ENCODE data around the gene TMEM259. TPM values are rescaled to one million over a fixed set of nuclear protein-coding genes. Genes with fewer than 3 reads are reported as not detected.
"Not testable (repeated sequence)": the region's sequence is repeated elsewhere in the genome, so short reads cannot be mapped to it uniquely, and the experiment has no call there.

TMEM259 gene
- total RNA-seq, 2 donors from 2014 or later, result 183 to 267 TPM

- Histone ChIP-seq H3K4me3 (peak overlapping the region; percentile 90), H3K4me1 (ENCODE audit: control insufficient read depth in 1 of 2, low read depth in 2 of 2) (peaks cover 14 to 19% of the 10 kb centered on the region in 2 donors), H3K27ac (peak overlapping the region; percentile 100), H3K36me3 (peaks cover 28% of the 10 kb centered on the region), H3K9me3 (no peaks in the 10 kb centered on the region), H3K27me3 (replicated peaks; ENCODE audit: insufficient read depth) (no peaks in the 10 kb centered on the region)
- TF ChIP-seq, protein P1, sequence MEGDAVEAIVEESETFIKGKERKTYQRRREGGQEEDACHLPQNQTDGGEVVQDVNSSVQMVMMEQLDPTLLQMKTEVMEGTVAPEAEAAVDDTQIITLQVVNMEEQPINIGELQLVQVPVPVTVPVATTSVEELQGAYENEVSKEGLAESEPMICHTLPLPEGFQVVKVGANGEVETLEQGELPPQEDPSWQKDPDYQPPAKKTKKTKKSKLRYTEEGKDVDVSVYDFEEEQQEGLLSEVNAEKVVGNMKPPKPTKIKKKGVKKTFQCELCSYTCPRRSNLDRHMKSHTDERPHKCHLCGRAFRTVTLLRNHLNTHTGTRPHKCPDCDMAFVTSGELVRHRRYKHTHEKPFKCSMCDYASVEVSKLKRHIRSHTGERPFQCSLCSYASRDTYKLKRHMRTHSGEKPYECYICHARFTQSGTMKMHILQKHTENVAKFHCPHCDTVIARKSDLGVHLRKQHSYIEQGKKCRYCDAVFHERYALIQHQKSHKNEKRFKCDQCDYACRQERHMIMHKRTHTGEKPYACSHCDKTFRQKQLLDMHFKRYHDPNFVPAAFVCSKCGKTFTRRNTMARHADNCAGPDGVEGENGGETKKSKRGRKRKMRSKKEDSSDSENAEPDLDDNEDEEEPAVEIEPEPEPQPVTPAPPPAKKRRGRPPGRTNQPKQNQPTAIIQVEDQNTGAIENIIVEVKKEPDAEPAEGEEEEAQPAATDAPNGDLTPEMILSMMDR (IDR thresholded peaks at IDR 0.05), result no peak
- no peak for ATAC-seq (ENCODE audit: insufficient number of reproducible peaks, low FRiP score, low read depth)
- DNase-seq (ENCODE audit: low spot score), result no peak
Measured at GRCh38 chr19:1028062-1028926, 7.4 kb upstream of the TMEM259 start.

- H3K36me3 ChIP-seq, result peaks cover 21% of the 10 kb centered on the region
- H3K9me3 ChIP-seq, result no peaks in the 10 kb centered on the region
- no peak for DNase-seq (ENCODE audit: low spot score)
- H3K4me3 ChIP-seq, result peak overlapping the region; percentile 90
- H3K4me1 ChIP-seq (ENCODE audit: control insufficient read depth in 1 of 2, low read depth in 2 of 2), result peaks cover 17 to 23% of the 10 kb centered on the region in 2 donors
- no peaks in the 10 kb centered on the region for H3K27me3 ChIP-seq (replicated peaks; ENCODE audit: insufficient read depth)
- ATAC-seq (ENCODE audit: insufficient number of reproducible peaks, low FRiP score, low read depth), result no peak
- H3K27ac ChIP-seq, result peak overlapping the region; percentile 100
- TF ChIP-seq, protein P1 (IDR thresholded peaks at IDR 0.05), result no peak
Measured at GRCh38 chr19:1027650-1028061, 6.7 kb upstream of the TMEM259 start.

DNA sequence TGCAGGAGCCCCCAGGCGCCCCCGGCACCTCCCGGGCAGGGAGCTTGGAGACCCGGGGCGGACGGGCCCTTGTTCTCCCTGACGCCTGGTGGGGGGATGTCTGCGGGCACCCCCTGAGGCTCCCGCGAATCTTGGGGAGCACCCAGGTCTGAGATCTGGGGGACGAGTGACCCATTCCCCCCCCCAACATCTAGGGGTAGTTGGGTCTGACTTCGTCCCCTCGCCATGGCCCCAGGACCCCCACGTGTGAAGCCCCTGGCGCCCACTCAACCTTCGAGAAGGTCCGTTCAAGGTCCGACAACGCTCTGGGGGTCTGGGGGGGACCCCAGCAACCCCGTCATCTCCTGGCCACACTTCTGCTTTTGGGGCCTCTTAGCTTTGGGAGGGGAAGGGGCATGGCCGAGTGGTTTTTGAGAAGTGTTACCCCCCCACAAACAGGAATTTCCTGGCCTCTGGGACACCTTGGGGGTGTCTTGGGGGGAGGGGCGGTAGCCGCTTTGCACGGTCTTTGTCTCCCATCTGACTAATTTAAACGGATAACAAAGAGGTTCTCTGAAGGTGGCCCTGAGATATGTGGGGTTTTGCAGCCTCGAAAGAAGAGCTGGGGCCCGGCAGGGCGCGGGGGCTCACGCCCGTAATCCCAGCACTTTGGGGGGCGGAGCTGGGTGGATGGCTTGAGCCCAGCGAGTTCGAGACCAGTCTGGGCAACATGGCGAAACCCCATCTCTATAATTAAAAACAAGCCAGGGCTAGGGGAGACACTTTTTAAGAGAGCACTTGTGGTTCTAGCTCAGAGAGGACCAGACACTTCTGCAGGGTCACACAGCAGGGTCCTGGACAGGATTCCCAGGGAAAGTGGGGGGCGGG lies 6.1 kb upstream of the TMEM259 start:
- H3K27me3 ChIP-seq (replicated peaks; ENCODE audit: insufficient read depth), result no peaks in the 10 kb centered on the region
- H3K36me3 ChIP-seq, result peaks cover 15% of the 10 kb centered on the region
- peaks cover 19 to 29% of the 10 kb centered on the region in 2 donors for H3K4me1 ChIP-seq (ENCODE audit: control insufficient read depth in 1 of 2, low read depth in 2 of 2)
- ATAC-seq (ENCODE audit: insufficient number of reproducible peaks, low FRiP score, low read depth) (no peak), DNase-seq (ENCODE audit: low spot score) (no peak)
- no peaks in the 10 kb centered on the region for H3K9me3 ChIP-seq
- TF ChIP-seq, protein P1 (IDR thresholded peaks at IDR 0.05), result no peak
- peak overlapping the region; percentile 100 for H3K27ac ChIP-seq
- peak overlapping the region; percentile 90 for H3K4me3 ChIP-seq

DNA sequence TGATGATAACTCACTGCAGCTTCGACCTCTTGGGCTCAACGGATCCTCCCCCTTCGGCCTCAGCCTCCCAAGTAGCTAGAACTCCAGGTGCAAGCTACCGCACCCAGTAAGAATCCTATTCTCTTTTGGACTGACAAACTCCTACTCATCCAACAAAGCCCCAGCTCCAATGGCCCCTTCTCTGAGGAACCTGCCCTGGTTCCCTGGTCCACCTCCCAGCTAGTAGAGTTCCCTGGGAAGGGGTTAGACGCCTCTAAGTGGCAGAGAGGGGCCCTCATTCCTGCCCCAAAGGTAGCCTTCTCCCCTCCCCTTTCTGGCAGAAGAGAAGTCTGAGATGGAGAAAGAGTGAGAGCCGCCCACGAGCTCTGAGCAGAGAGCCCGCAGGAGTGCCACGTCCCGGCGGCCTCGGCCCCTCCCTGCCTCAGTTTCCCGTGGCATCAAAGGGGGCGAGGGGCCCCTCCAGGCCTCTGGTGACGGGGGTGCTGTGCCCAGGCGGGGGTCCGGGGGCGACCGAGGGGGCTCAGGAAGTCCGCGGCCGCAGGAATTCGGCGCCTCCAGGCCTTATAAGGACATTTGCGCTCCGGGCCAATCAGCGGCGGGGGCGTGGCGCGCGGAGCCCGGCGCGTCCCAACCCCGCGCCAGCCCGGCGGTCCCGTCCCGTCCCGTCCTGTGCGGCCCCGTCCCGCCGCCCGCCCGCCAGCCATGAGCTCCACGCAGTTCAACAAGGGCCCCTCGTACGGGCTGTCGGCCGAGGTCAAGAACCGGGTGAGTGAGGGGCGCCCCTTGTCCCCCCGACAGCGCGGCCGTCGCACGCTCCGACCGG lies 5.2 kb upstream of the TMEM259 start, which contains the start of gene CNN2:
TSS of gene CNN2 (plus strand) at position 649 of the 823 bp plus-strand sequence. CDS start at position 703, 54 bp downstream.
- no peaks in the 10 kb centered on the region for H3K9me3 ChIP-seq
- DNase-seq (ENCODE audit: low spot score), result no peak
- ATAC-seq (ENCODE audit: insufficient number of reproducible peaks, low FRiP score, low read depth), result peak; percentile 38
- peak within 1 kb of the TSS; percentile 90 for H3K4me3 ChIP-seq
- H3K27ac ChIP-seq, result peak within 1 kb of the TSS; percentile 100
- no peaks in the 10 kb centered on the region for H3K27me3 ChIP-seq (replicated peaks; ENCODE audit: insufficient read depth)
- H3K4me1 ChIP-seq (ENCODE audit: control insufficient read depth in 1 of 2, low read depth in 2 of 2), result peaks cover 23 to 34% of the 10 kb centered on the region in 2 donors
- H3K36me3 ChIP-seq, result peaks cover 10% of the 10 kb centered on the region
- TF ChIP-seq, protein P1 (IDR thresholded peaks at IDR 0.05), result no peak

DNA sequence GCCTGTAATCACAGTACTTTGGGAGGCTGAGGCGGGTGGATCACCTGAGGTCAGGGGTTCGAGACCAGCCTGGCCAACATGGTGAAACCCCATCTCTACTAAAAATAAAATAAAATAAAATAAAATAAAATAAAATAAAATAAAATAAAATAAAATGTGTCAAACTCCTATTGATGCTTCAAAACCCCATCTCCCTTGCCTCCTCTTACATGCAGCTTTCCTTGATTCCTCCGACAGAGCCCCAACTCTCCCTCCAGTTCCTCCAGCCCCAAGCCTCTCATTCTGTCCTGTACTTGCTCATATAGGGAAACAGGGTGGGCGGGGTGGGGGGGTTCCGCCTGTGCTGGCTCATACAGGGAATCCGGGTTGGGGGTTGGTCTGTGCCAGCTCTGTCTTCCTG lies 4.2 kb upstream of the TMEM259 start:
- not testable (repeated sequence) for H3K9me3 ChIP-seq; H3K27me3 ChIP-seq (replicated peaks; ENCODE audit: insufficient read depth); ATAC-seq (ENCODE audit: insufficient number of reproducible peaks, low FRiP score, low read depth); DNase-seq (ENCODE audit: low spot score); H3K36me3 ChIP-seq; H3K4me3 ChIP-seq
- peak overlapping the region in 1 of 2 donors; percentile 100 for H3K27ac ChIP-seq
- peaks cover 21 to 34% of the 10 kb centered on the region in 2 donors for H3K4me1 ChIP-seq (ENCODE audit: control insufficient read depth in 1 of 2, low read depth in 2 of 2)

- peak overlapping the region in 1 of 2 donors; percentile 99 for H3K27ac ChIP-seq
- DNase-seq (ENCODE audit: low spot score); H3K9me3 ChIP-seq; H3K36me3 ChIP-seq; H3K4me3 ChIP-seq; ATAC-seq (ENCODE audit: insufficient number of reproducible peaks, low FRiP score, low read depth); H3K27me3 ChIP-seq (replicated peaks; ENCODE audit: insufficient read depth): not testable (repeated sequence)
- H3K4me1 ChIP-seq (ENCODE audit: control insufficient read depth in 1 of 2, low read depth in 2 of 2), result peaks cover 27 to 35% of the 10 kb centered on the region in 2 donors
Measured at GRCh38 chr19:1023883-1024188, 2.9 kb upstream of the TMEM259 start.

Measured in thoracic aorta (tissue), 2 donors.